Gastrocnemius medialis (tissue), 4 donors: Measurements from ENCODE around the gene DBF4B.

Experiments
- CTCF ChIP-seq, 5 experiments: fragments of 450-650 bp in 3 of 5; fragments of 200-600 bp in 2 of 5; sonication (generic) in 2 of 5; IDR thresholded peaks in 4 of 5; conservative IDR thresholded peaks in 1 of 5; 1 replicate in 4 of 5; 2 replicates in 1 of 5; pipeline ENCODE4 v1.5.1; 2016 to 2019; ENCODE audit warnings: antibody characterized with exemption in 5 of 5, mild to moderate bottlenecking in 3 of 5, moderate library complexity in 3 of 5
- POLR2A ChIP-seq, 2 donors: fragments of 450-650 bp; IDR thresholded peaks; one replicate each; pipeline ENCODE4 v1.6.1; 2017; ENCODE audit warnings: antibody characterized with exemption in 2 of 2, mild to moderate bottlenecking in 2 of 2, moderate library complexity in 2 of 2

- TF ChIP-seq POLR2A (IDR thresholded peaks at IDR 0.05): no peak
- no peak for TF ChIP-seq CTCF (IDR thresholded peaks at IDR 0.05 in 4 of 5, conservative IDR thresholded peaks at IDR 0.05 in 1 of 5)
Observed at GRCh38 chr17:44769230-44769629, 60.8 kb downstream of the DBF4B start.
